ENCODE results near the gene NF1. TPM values are rescaled to one million over a fixed set of nuclear protein-coding genes. Genes with fewer than 3 reads are reported as not detected.

The NF1 gene
- polyA plus RNA-seq, 1 of the 3 experiments (the other 2 are of a cell fraction): 19.6 TPM

GRCh38 chr17:31095236-31096105 is 694 bp downstream of the NF1 start:
- H3K4me3 ChIP-seq (ENCODE audit: low read depth in 2 of 2, low read length in 1 of 2): peak overlapping the region; percentile 76 to 91
- peaks cover 41% of the 10 kb centered on the region for H3F3A ChIP-seq (replicated peaks; ENCODE audit: insufficient read depth)
- no peaks in the 10 kb centered on the region for H3K27me3 ChIP-seq (ENCODE audit: insufficient read depth)
- ChIA-PET CTCF (interaction anchor here (1.3 to 1.5 kb wide), 2 partner anchors 13 to 120 kb away, joined by 3 read pairs; no protein-coding TSS in a partner anchor), POLR2A (interaction anchor here (0.6 to 2.1 kb wide), 4 partner anchors 18 to 219 kb away, joined by 3 to 8 read pairs (median 4); partner anchors contain the start of gene TEFM)
- peak; percentile 85 for DNase-seq
- peaks cover 27% of the 10 kb centered on the region for H4K20me1 ChIP-seq (ENCODE audit: insufficient read depth)
- H3K27ac ChIP-seq (ENCODE audit: low read depth in 2 of 2, low read length in 1 of 2): peak overlapping the region; percentile 90 to 93
- peaks cover 55% of the 10 kb centered on the region for H3K79me2 ChIP-seq (ENCODE audit: insufficient read depth)
- peaks cover 6 to 10% of the 10 kb centered on the region in 2 experiments; a peak in 3 of 4 replicates for H3K4me1 ChIP-seq (ENCODE audit: control insufficient read depth in 1 of 2, insufficient read depth in 2 of 2, low read depth in 1 of 2, low read length in 1 of 2)
- no peaks in the 10 kb centered on the region for H3K9me3 ChIP-seq
- H2AFZ ChIP-seq (ENCODE audit: low read depth): peak overlapping the region; percentile 77; the same call in 1 of the 2 replicates
- H3K9ac ChIP-seq: peak overlapping the region; percentile 100
- 1% methylated on average over 44 of the region's 45 CpGs for WGBS (ENCODE audit: low lambda C conversion rate)
- peak overlapping the region; percentile 98 for H3K4me2 ChIP-seq
- H3K9me2 ChIP-seq: no peaks in the 10 kb centered on the region
- H3K36me3 ChIP-seq (replicated peaks in 1 of 2; ENCODE audit: control insufficient read depth in 1 of 2, insufficient read depth in 2 of 2, low read length in 1 of 2): no peaks in the 10 kb centered on the region
- TF ChIP-seq CTCF (IDR thresholded peaks at IDR 0.05): no peak
- TF ChIP-seq RXRA (IDR thresholded peaks at IDR 0.05; ENCODE audit: borderline replicate concordance, low read depth): no peak
- no peak for TF ChIP-seq MXI1 (IDR thresholded peaks at IDR 0.05; ENCODE audit: low read depth, low read length)
- no peak for TF ChIP-seq ELF1 (IDR thresholded peaks at IDR 0.05)
- no peak for TF ChIP-seq GATA2 (CRISPR knock-in tag; IDR thresholded peaks at IDR 0.05)
- no peak for TF ChIP-seq SMC3 (IDR thresholded peaks at IDR 0.05; ENCODE audit: low read depth, low read length)
- TF ChIP-seq TAF1 (IDR thresholded peaks at IDR 0.05; ENCODE audit: borderline replicate concordance, low read depth, low read length): peak; percentile 46; the same call in 1 of the 2 replicates
- no peak for TF ChIP-seq POLR2AphosphoS5 (IDR thresholded peaks at IDR 0.05; ENCODE audit: low read depth, low read length)
- no peak for TF ChIP-seq EZH2phosphoT487 (IDR thresholded peaks at IDR 0.05; ENCODE audit: borderline replicate concordance, low read depth)
- TF ChIP-seq FOXM1 (IDR thresholded peaks at IDR 0.05; ENCODE audit: low read depth): no peak
- 0 out of 4 replicates have a peak, but pooled peaks of 1 of the 2 experiments have one; percentile 13 for TF ChIP-seq EP300 (IDR thresholded peaks at IDR 0.05; ENCODE audit: borderline replicate concordance in 1 of 2, low read depth in 1 of 2, low read length in 1 of 2)
- TF ChIP-seq, protein P1, sequence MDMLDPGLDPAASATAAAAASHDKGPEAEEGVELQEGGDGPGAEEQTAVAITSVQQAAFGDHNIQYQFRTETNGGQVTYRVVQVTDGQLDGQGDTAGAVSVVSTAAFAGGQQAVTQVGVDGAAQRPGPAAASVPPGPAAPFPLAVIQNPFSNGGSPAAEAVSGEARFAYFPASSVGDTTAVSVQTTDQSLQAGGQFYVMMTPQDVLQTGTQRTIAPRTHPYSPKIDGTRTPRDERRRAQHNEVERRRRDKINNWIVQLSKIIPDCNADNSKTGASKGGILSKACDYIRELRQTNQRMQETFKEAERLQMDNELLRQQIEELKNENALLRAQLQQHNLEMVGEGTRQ (IDR thresholded peaks at IDR 0.05; ENCODE audit: borderline replicate concordance, low read depth, low read length): no peak
- TF ChIP-seq, protein P2, sequence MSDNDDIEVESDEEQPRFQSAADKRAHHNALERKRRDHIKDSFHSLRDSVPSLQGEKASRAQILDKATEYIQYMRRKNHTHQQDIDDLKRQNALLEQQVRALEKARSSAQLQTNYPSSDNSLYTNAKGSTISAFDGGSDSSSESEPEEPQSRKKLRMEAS (IDR thresholded peaks at IDR 0.05; ENCODE audit: low read depth): no peak
- no peak for TF ChIP-seq GABPA (IDR thresholded peaks at IDR 0.05; ENCODE audit: low read depth)
- TF ChIP-seq, protein P3, sequence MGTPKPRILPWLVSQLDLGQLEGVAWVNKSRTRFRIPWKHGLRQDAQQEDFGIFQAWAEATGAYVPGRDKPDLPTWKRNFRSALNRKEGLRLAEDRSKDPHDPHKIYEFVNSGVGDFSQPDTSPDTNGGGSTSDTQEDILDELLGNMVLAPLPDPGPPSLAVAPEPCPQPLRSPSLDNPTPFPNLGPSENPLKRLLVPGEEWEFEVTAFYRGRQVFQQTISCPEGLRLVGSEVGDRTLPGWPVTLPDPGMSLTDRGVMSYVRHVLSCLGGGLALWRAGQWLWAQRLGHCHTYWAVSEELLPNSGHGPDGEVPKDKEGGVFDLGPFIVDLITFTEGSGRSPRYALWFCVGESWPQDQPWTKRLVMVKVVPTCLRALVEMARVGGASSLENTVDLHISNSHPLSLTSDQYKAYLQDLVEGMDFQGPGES (IDR thresholded peaks at IDR 0.05; ENCODE audit: low read depth, low read length): no peak
- no peak for TF ChIP-seq NFIC (IDR thresholded peaks at IDR 0.05; ENCODE audit: borderline replicate concordance)
- no peak for TF ChIP-seq TEAD4 (IDR thresholded peaks at IDR 0.05; ENCODE audit: borderline replicate concordance, insufficient read depth)
- 0 out of 2 replicates have a peak, but pooled peaks have one; percentile 27 for TF ChIP-seq REST (IDR thresholded peaks at IDR 0.05; ENCODE audit: low read depth, low read length)
- TF ChIP-seq YY1 (IDR thresholded peaks at IDR 0.05; ENCODE audit: low read depth): peak; percentile 16; the same call in 1 of the 2 replicates
- no peak for TF ChIP-seq NRF1 (IDR thresholded peaks at IDR 0.05; ENCODE audit: low read depth, low read length)
- no peak for TF ChIP-seq FOSL2 (IDR thresholded peaks at IDR 0.05; ENCODE audit: borderline replicate concordance, low read depth)
- TF ChIP-seq PBX3 (IDR thresholded peaks at IDR 0.05): no peak
